NCI-H1092 (cell line): Measurements from ENCODE around the gene GPR183.

Experiments used
- DNase-seq: peaks from one replicate; lab custom pipeline; 2025; lab: John Stamatoyannopoulos, UW

Gene GPR183

DNA sequence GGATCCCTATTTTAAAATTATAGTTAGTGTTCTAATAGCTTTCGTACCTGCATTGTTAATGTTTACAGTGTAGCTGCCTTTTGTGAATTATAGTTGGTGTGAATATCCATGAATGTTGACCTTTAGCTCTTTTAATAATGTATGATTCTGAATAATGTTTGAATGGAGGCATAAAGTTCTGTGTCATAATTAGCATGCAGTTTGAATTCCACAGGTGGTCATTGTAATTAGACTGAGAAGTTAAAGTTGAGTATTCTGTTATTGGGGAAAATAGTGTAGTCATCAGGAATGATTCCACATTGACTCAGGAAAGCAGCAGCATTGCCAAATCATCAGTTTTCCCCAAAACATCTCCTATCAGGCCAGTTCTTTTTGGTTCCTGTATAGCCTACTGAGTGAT is 61.1 kb downstream of the GPR183 start:
- no peak for DNase-seq
